ENCODE data around the gene ADGRF4. TPM values are rescaled to one million over a fixed set of nuclear protein-coding genes. Genes with fewer than 3 reads are reported as not detected.

The ADGRF4 gene
- total RNA-seq, 4 donors from 2014 or later: 0.17 to 0.46 TPM; not detected in 2

- 0% methylated on average over 1 of the region's 1 CpG for WGBS, 2 donors (ENCODE audit: low coverage in 1 of 2)
- ATAC-seq: no peak
- no peaks in the 10 kb centered on the region for H3K27me3 ChIP-seq
Measured at GRCh38 chr6:47718571-47718970, 20.2 kb downstream of the ADGRF4 start.

GRCh38 chr6:47721189-47721588 is 22.8 kb downstream of the ADGRF4 start:
- Histone ChIP-seq H3K36me3 (no peaks in the 10 kb centered on the region), H3K27me3 (no peaks in the 10 kb centered on the region), H3K9me3 (no peaks in the 10 kb centered on the region), H3K27ac (no peak overlapping the region), H3K4me3 (no peak overlapping the region), H3K4me1 (no peaks in the 10 kb centered on the region)
- no peak for ATAC-seq
- WGBS, 2 donors (ENCODE audit: low coverage in 1 of 2): 60% methylated on average over 2 of the region's 4 CpGs; no CpG with 5 or more reads in 1 of the 2 donors
- TF ChIP-seq CTCF (IDR thresholded peaks at IDR 0.05) (no peak), EP300 (IDR thresholded peaks at IDR 0.05) (no peak), POLR2A (IDR thresholded peaks at IDR 0.05) (no peak), POLR2AphosphoS5 (IDR thresholded peaks at IDR 0.05) (no peak)

More at GRCh38 chr6:47718571-47718970, 20.2 kb downstream of the ADGRF4 start:
- H3K27ac ChIP-seq: no peak overlapping the region
- H3K4me3 ChIP-seq: no peak overlapping the region
- TF ChIP-seq POLR2A (IDR thresholded peaks at IDR 0.05): no peak
- no peak for TF ChIP-seq CTCF (IDR thresholded peaks at IDR 0.05)
- TF ChIP-seq EP300 (IDR thresholded peaks at IDR 0.05): no peak
- TF ChIP-seq POLR2AphosphoS5 (IDR thresholded peaks at IDR 0.05): no peak
- no peaks in the 10 kb centered on the region for H3K9me3 ChIP-seq
- H3K4me1 ChIP-seq: no peaks in the 10 kb centered on the region
- no peaks in the 10 kb centered on the region for H3K36me3 ChIP-seq

GRCh38 chr6:47722194-47722593 is 23.8 kb downstream of the ADGRF4 start:
- no peaks in the 10 kb centered on the region for H3K27me3 ChIP-seq
- H3K27ac ChIP-seq: no peak overlapping the region
- no peaks in the 10 kb centered on the region for H3K4me1 ChIP-seq
- H3K9me3 ChIP-seq: no peaks in the 10 kb centered on the region
- no peaks in the 10 kb centered on the region for H3K36me3 ChIP-seq
- H3K4me3 ChIP-seq: no peak overlapping the region
- 89 to 98% methylated on average over 3 of the region's 3 CpGs for WGBS, 2 donors (ENCODE audit: low coverage in 1 of 2)
- ATAC-seq: no peak
- TF ChIP-seq EP300 (IDR thresholded peaks at IDR 0.05) (no peak), CTCF (IDR thresholded peaks at IDR 0.05) (no peak), POLR2AphosphoS5 (IDR thresholded peaks at IDR 0.05) (no peak), POLR2A (IDR thresholded peaks at IDR 0.05) (no peak)

- Histone ChIP-seq H3K36me3 (no peaks in the 10 kb centered on the region), H3K27me3 (no peaks in the 10 kb centered on the region), H3K4me3 (no peak overlapping the region), H3K9me3 (no peaks in the 10 kb centered on the region), H3K27ac (no peak overlapping the region), H3K4me1 (no peaks in the 10 kb centered on the region)
- ATAC-seq: no peak
- no peak for TF ChIP-seq POLR2AphosphoS5 (IDR thresholded peaks at IDR 0.05)
- no peak for TF ChIP-seq POLR2A (IDR thresholded peaks at IDR 0.05)
- no peak for TF ChIP-seq CTCF (IDR thresholded peaks at IDR 0.05)
- no peak for TF ChIP-seq EP300 (IDR thresholded peaks at IDR 0.05)
- WGBS, 2 donors (ENCODE audit: low coverage in 1 of 2): 89 to 93% methylated on average over 2 of the region's 2 CpGs
Measured at GRCh38 chr6:47724300-47724699, 25.9 kb downstream of the ADGRF4 start.

- ATAC-seq: no peak
- TF ChIP-seq POLR2AphosphoS5 (IDR thresholded peaks at IDR 0.05): no peak
- TF ChIP-seq POLR2A (IDR thresholded peaks at IDR 0.05): no peak
- TF ChIP-seq CTCF (IDR thresholded peaks at IDR 0.05): no peak
- no peak for TF ChIP-seq EP300 (IDR thresholded peaks at IDR 0.05)
- 0 to 9% methylated on average over 1 to 2 of the region's 2 CpGs for WGBS, 2 donors (ENCODE audit: low coverage in 1 of 2)
Measured at GRCh38 chr6:47727391-47727790, 29.0 kb downstream of the ADGRF4 start.

More at GRCh38 chr6:47727391-47727790, 29.0 kb downstream of the ADGRF4 start:
- no peaks in the 10 kb centered on the region for H3K36me3 ChIP-seq
- H3K4me1 ChIP-seq: no peaks in the 10 kb centered on the region
- H3K27ac ChIP-seq: no peak overlapping the region
- H3K9me3 ChIP-seq: no peaks in the 10 kb centered on the region
- H3K4me3 ChIP-seq: no peak overlapping the region
- no peaks in the 10 kb centered on the region for H3K27me3 ChIP-seq
